ENCODE data around the gene SNRPA. TPM values are rescaled to one million over a fixed set of nuclear protein-coding genes. Genes with fewer than 3 reads are reported as not detected.

Gene SNRPA
- total and polyA plus RNA-seq, 5 donors from 2014 or later, result 36.3 to 78.6 (median 43.8) TPM

- Mint-ChIP-seq H3K27ac (peak within 1 kb of the TSS; percentile 96 to 100 (median 100)), H3K27me3 (no peaks in the 10 kb centered on the region), H3K36me3 (peaks cover 13% of the 10 kb centered on the region), H3K9me3 (no peaks in the 10 kb centered on the region), H3K4me3 (peak within 1 kb of the TSS; percentile 88 to 96 (median 94)), H3K4me1 (peaks cover 6 to 56% (median 30%) of the 10 kb centered on the region in 4 donors)
- DNase-seq (peak; percentile 100), ATAC-seq (ENCODE audit: low read depth in 2 of 2) (peak; percentile 83 to 87)
- H3K27ac ChIP-seq (ENCODE audit: insufficient read depth, low read length, poor library complexity, severe bottlenecking), result peak within 1 kb of the TSS; percentile 96
- H3K36me3 ChIP-seq (ENCODE audit: control insufficient read depth, insufficient read depth, low read length), result peaks cover 5% of the 10 kb centered on the region
- peaks cover 55% of the 10 kb centered on the region for H3K4me1 ChIP-seq (ENCODE audit: control insufficient read depth, insufficient read depth, low read length, poor library complexity, severe bottlenecking)
- no peaks in the 10 kb centered on the region for H3K27me3 ChIP-seq (ENCODE audit: control insufficient read depth, insufficient read depth, low read length)
- no peaks in the 10 kb centered on the region for H3K9me3 ChIP-seq (ENCODE audit: control insufficient read depth in 2 of 2, low read length in 2 of 2)
- peak within 1 kb of the TSS; percentile 90 for H3K4me3 ChIP-seq (ENCODE audit: low read depth, low read length)
Observed at GRCh38 chr19:40798683-40799557, 47.9 kb downstream of the SNRPA start, which contains the start of gene EGLN2. Gene EGLN2, plus strand, starts transcription at chr19:40799191. Its CDS starts 1,382 bp downstream, at chr19:40800573.

GRCh38 chr19:40799558-40800338, 48.7 kb downstream of the SNRPA start:
- ATAC-seq (ENCODE audit: low read depth in 2 of 2) (no peak), DNase-seq (peak in 1 of 3 donors; percentile 24)
- peaks cover 63% of the 10 kb centered on the region for H3K4me1 ChIP-seq (ENCODE audit: control insufficient read depth, insufficient read depth, low read length, poor library complexity, severe bottlenecking)
- Mint-ChIP-seq H3K27ac (peak overlapping the region; percentile 87 to 91 (median 91)), H3K9me3 (peaks cover 0 to under 1% (median 0%) of the 10 kb centered on the region in 7 donors), H3K4me1 (peaks cover 10 to 64% (median 38%) of the 10 kb centered on the region in 4 donors), H3K36me3 (peaks cover 13% of the 10 kb centered on the region), H3K27me3 (no peaks in the 10 kb centered on the region), H3K4me3 (peak overlapping the region; percentile 88 to 96 (median 92))
- H3K27me3 ChIP-seq (ENCODE audit: control insufficient read depth, insufficient read depth, low read length), result no peaks in the 10 kb centered on the region
- peak overlapping the region; percentile 74 for H3K4me3 ChIP-seq (ENCODE audit: low read depth, low read length)
- H3K9me3 ChIP-seq (ENCODE audit: control insufficient read depth in 2 of 2, low read length in 2 of 2), result no peaks in the 10 kb centered on the region
- peaks cover 5% of the 10 kb centered on the region for H3K36me3 ChIP-seq (ENCODE audit: control insufficient read depth, insufficient read depth, low read length)
- peak overlapping the region; percentile 74 for H3K27ac ChIP-seq (ENCODE audit: insufficient read depth, low read length, poor library complexity, severe bottlenecking)

- Histone ChIP-seq H3K4me3 (ENCODE audit: low read depth, low read length) (peak overlapping the region; percentile 74), H3K9me3 (ENCODE audit: control insufficient read depth in 2 of 2, low read length in 2 of 2) (no peaks in the 10 kb centered on the region), H3K36me3 (ENCODE audit: control insufficient read depth, insufficient read depth, low read length) (peaks cover 6% of the 10 kb centered on the region), H3K27ac (ENCODE audit: insufficient read depth, low read length, poor library complexity, severe bottlenecking) (peak overlapping the region; percentile 74), H3K4me1 (ENCODE audit: control insufficient read depth, insufficient read depth, low read length, poor library complexity, severe bottlenecking) (peaks cover 70% of the 10 kb centered on the region), H3K27me3 (ENCODE audit: control insufficient read depth, insufficient read depth, low read length) (no peaks in the 10 kb centered on the region)
- ATAC-seq (ENCODE audit: low read depth in 2 of 2), result no peak
- peaks cover 0 to 1% (median 0%) of the 10 kb centered on the region in 7 donors for H3K9me3 Mint-ChIP-seq
- H3K4me1 Mint-ChIP-seq, result peaks cover 14 to 72% (median 44%) of the 10 kb centered on the region in 4 donors
- no peak for DNase-seq
- peak overlapping the region; percentile 87 to 91 (median 91) for H3K27ac Mint-ChIP-seq
- no peaks in the 10 kb centered on the region for H3K27me3 Mint-ChIP-seq
- H3K4me3 Mint-ChIP-seq, result peak overlapping the region; percentile 88 to 96 (median 92)
- H3K36me3 Mint-ChIP-seq, result peaks cover 13% of the 10 kb centered on the region
Observed at GRCh38 chr19:40800339-40800996, 49.5 kb downstream of the SNRPA start.

GRCh38 chr19:40800997-40801377, 50.0 kb downstream of the SNRPA start:
- Histone ChIP-seq H3K27ac (ENCODE audit: insufficient read depth, low read length, poor library complexity, severe bottlenecking) (peak overlapping the region; percentile 74), H3K4me3 (ENCODE audit: low read depth, low read length) (no peak overlapping the region), H3K4me1 (ENCODE audit: control insufficient read depth, insufficient read depth, low read length, poor library complexity, severe bottlenecking) (peaks cover 75% of the 10 kb centered on the region), H3K9me3 (ENCODE audit: control insufficient read depth in 2 of 2, low read length in 2 of 2) (no peaks in the 10 kb centered on the region), H3K36me3 (ENCODE audit: control insufficient read depth, insufficient read depth, low read length) (peaks cover 10% of the 10 kb centered on the region), H3K27me3 (ENCODE audit: control insufficient read depth, insufficient read depth, low read length) (no peaks in the 10 kb centered on the region)
- no peak for DNase-seq
- peaks cover 14 to 77% (median 49%) of the 10 kb centered on the region in 4 donors for H3K4me1 Mint-ChIP-seq
- no peaks in the 10 kb centered on the region for H3K27me3 Mint-ChIP-seq
- H3K27ac Mint-ChIP-seq, result peak overlapping the region in 2 of 3 donors; percentile 15 to 29
- H3K4me3 Mint-ChIP-seq, result peak overlapping the region; percentile 88 to 96 (median 92)
- peaks cover 0 to 1% (median 0%) of the 10 kb centered on the region in 7 donors for H3K9me3 Mint-ChIP-seq
- peaks cover 13% of the 10 kb centered on the region for H3K36me3 Mint-ChIP-seq
- ATAC-seq (ENCODE audit: low read depth in 2 of 2), result no peak

GRCh38 chr19:40801426-40802299, 50.7 kb downstream of the SNRPA start:
- no peaks in the 10 kb centered on the region for H3K27me3 ChIP-seq (ENCODE audit: control insufficient read depth, insufficient read depth, low read length)
- H3K4me3 ChIP-seq (ENCODE audit: low read depth, low read length), result peak overlapping the region; percentile 66
- peaks cover 13% of the 10 kb centered on the region for H3K36me3 Mint-ChIP-seq
- peaks cover 10% of the 10 kb centered on the region for H3K36me3 ChIP-seq (ENCODE audit: control insufficient read depth, insufficient read depth, low read length)
- peaks cover 14 to 83% (median 55%) of the 10 kb centered on the region in 4 donors for H3K4me1 Mint-ChIP-seq
- peak overlapping the region; percentile 88 to 99 (median 89) for H3K27ac Mint-ChIP-seq
- H3K9me3 Mint-ChIP-seq, result peaks cover 0 to 1% (median 0%) of the 10 kb centered on the region in 7 donors
- peak overlapping the region; percentile 88 for H3K27ac ChIP-seq (ENCODE audit: insufficient read depth, low read length, poor library complexity, severe bottlenecking)
- ATAC-seq (ENCODE audit: low read depth in 2 of 2) (no peak), DNase-seq (no peak)
- no peaks in the 10 kb centered on the region for H3K9me3 ChIP-seq (ENCODE audit: control insufficient read depth in 2 of 2, low read length in 2 of 2)
- no peaks in the 10 kb centered on the region for H3K27me3 Mint-ChIP-seq
- H3K4me3 Mint-ChIP-seq, result peak overlapping the region; percentile 88 to 96 (median 92)
- H3K4me1 ChIP-seq (ENCODE audit: control insufficient read depth, insufficient read depth, low read length, poor library complexity, severe bottlenecking), result peaks cover 82% of the 10 kb centered on the region

GRCh38 chr19:40802300-40803169, 51.5 kb downstream of the SNRPA start:
- peaks cover 0 to 1% (median 0%) of the 10 kb centered on the region in 7 donors for H3K9me3 Mint-ChIP-seq
- Histone ChIP-seq H3K9me3 (ENCODE audit: control insufficient read depth in 2 of 2, low read length in 2 of 2) (no peaks in the 10 kb centered on the region), H3K4me1 (ENCODE audit: control insufficient read depth, insufficient read depth, low read length, poor library complexity, severe bottlenecking) (peaks cover 89% of the 10 kb centered on the region), H3K27me3 (ENCODE audit: control insufficient read depth, insufficient read depth, low read length) (no peaks in the 10 kb centered on the region), H3K27ac (ENCODE audit: insufficient read depth, low read length, poor library complexity, severe bottlenecking) (peak overlapping the region; percentile 88), H3K4me3 (ENCODE audit: low read depth, low read length) (peak overlapping the region; percentile 67), H3K36me3 (ENCODE audit: control insufficient read depth, insufficient read depth, low read length) (peaks cover 12% of the 10 kb centered on the region)
- peaks cover 18% of the 10 kb centered on the region for H3K36me3 Mint-ChIP-seq
- H3K4me1 Mint-ChIP-seq, result peaks cover 14 to 88% (median 62%) of the 10 kb centered on the region in 4 donors
- peak overlapping the region; percentile 88 to 96 (median 92) for H3K4me3 Mint-ChIP-seq
- peak overlapping the region; percentile 89 to 99 (median 98) for H3K27ac Mint-ChIP-seq
- H3K27me3 Mint-ChIP-seq, result no peaks in the 10 kb centered on the region
- ATAC-seq (ENCODE audit: low read depth in 2 of 2) (no peak), DNase-seq (no peak)

Data from CD4-positive, CD25-positive, alpha-beta regulatory T cell (primary cell).